Adrenal gland (tissue), 5 donors: ENCODE data around the gene TP53BP2.
"Not testable (repeated sequence)": the region's sequence is repeated elsewhere in the genome, so short reads cannot be mapped to it uniquely, and the experiment has no call there.

Experiments used
- CTCF ChIP-seq, 6 experiments: fragments of 450-650 bp in 4 of 6; fragments of 200-600 bp in 2 of 6; sonication (generic) in 1 of 6; IDR thresholded peaks; 1 replicate in 5 of 6; 2 replicates in 1 of 6; pipeline versions ENCODE4 v1.5.1 to v1.8.0; 2016 to 2021; ENCODE audit warnings: antibody characterized with exemption in 6 of 6, mild to moderate bottlenecking in 2 of 6, moderate library complexity in 1 of 6
- POLR2A ChIP-seq, 2 donors: fragments of 450-650 bp; IDR thresholded peaks; one replicate each; pipeline ENCODE4 v1.6.1; 2017; ENCODE audit warnings: antibody characterized with exemption in 2 of 2, mild to moderate bottlenecking in 2 of 2, moderate library complexity in 1 of 2
- donor health status: DM: no; HTN: no; CAD: no.

GRCh38 chr1:223841977-223842623, 3.6 kb downstream of the TP53BP2 start:
- not testable (repeated sequence) for TF ChIP-seq CTCF, POLR2A (IDR thresholded peaks at IDR 0.05)
